GM18858 (cell line): Measurements from ENCODE around the gene ARID1B.
A peak's percentile ranks its signal among the peaks of the same experiment; 100 is the strongest.

Source experiments
- ATAC-seq: cut with Tn5 transposase; IDR thresholded peaks from one replicate; pipeline ENCODE4 v1.9.1; 2021; ENCODE audit not compliant: unreplicated experiment

ARID1B gene

GRCh38 chr6:156875062-156875461 is 97.9 kb downstream of the ARID1B start:
- peak; percentile 59 for ATAC-seq

DNA sequence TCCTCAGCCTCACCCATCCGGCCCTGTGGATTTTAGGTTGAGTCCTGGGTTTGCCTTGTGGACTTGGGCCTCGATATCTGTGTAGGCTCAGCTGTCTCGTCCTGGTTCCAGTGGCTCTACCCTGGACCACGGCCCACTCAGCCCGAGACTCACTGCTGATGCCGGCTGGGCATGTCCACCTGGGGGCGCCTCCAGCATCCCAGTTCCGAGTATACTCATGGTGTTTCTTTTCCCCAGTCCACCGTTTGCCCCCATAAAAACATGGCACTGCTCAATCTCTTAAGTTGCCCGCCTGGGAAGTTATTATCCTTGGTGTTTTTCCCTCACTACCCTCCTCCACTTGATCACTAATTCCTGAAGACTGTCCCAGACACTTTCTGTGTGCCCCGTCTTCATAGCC is 99.1 kb downstream of the ARID1B start:
- no peak for ATAC-seq

- no peak for ATAC-seq
Measured at GRCh38 chr6:156877126-156877863, 100.1 kb downstream of the ARID1B start.

DNA sequence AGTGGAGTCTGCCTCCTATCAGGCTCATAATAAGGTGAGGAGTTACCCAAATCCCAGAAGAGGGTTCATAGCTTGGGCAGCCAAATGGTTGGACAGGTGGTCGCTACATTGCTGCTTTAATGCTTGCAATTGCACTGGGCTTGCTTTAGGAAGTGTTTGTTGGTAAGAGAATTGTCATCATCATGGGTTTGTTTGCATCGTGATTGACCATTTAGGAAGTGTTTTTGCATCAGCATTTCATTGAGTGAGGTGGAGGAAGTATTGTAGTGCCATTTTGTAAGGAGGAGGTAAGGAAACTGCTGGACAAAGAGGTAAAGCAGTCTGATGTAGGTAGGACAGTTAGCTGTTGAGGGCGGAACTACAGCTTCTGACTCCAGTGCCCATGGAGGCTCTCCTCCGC is 101.5 kb downstream of the ARID1B start:
- no peak for ATAC-seq

GRCh38 chr6:156879186-156879585 is 102.0 kb downstream of the ARID1B start:
- ATAC-seq = no peak

- ATAC-seq = no peak
Measured at GRCh38 chr6:156879591-156879990, 102.4 kb downstream of the ARID1B start.

DNA sequence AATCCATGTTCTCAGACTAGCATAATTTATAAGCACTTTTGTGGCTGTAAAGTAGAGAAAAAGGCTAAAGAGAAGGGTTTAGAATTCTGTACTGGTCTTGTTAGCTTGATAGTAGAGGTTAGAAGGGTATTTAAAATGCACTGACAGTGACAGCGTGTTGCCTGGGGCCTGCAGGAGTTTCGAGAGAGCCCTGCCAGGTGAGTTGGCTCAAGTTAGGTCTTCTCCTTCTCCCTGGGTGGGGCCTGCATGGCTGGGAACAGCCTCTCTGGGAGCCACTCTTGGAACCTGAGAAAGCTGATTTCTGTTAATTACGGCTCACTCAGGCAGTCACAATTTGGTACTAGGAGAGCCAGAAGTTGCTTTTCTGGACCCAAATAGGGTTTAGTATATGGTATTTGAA is 103.7 kb downstream of the ARID1B start:
- no peak for ATAC-seq

- ATAC-seq = no peak
Measured at GRCh38 chr6:156881687-156882629, 104.8 kb downstream of the ARID1B start.

GRCh38 chr6:156883497-156884252 is 106.5 kb downstream of the ARID1B start:
- no peak for ATAC-seq

DNA sequence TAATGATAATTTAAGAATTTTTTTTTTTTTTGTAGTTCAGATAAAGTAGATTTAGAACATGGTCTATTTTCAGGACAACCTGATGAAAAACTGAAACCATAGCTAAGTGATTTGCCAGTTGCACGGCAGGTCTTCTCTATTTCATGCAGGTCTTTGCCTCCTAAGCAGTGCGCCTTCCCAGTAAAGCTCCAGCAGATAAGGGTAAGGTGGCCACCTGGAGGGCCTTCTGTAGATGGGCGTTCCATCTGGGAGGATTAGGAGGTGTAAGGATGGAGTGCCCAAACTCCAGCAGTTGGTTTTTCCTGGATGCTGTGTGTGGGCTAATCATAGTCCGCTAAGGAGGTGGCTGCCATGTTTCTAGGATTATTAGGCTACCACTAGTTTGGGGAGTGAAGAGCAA is 107.1 kb downstream of the ARID1B start:
- no peak for ATAC-seq

DNA sequence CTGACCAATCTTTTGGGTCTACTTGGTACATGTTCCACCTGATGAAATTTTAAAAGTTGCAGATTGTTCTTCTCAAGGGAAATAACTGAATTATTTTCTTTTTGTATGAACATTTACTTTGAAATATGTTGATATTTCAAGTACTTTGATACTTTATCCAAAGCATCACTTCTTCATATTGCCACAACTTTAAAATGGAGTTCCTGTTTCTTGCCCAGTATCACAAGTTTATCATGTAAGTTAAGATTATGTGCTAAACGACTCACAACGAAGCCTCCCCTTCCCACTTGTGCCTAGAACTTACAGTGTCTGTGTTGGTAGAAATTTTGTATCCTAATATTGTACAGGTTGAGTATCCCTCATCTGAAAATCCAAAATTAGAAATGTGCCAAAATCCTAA is 108.4 kb downstream of the ARID1B start:
- no peak for ATAC-seq

DNA sequence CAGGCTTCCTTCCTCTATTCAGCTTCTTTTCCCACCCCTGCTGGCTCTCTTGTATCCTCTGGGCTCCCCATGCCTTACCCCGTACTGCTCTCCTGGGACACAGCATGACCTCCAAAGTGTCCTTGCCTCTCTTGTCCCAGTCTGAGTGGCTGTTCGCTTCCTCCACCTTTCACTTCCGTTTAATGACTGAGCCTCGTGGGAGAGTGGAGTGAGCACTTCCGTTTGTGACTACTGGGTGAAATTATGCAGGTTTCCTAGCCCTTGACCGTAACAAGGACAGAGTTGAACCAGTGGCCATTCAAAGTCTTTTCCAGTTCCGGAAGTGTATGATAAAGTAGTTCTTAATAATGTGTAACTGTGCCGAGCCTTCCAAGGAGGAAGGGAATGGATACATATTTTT is 109.2 kb downstream of the ARID1B start:
- peak; percentile 65 for ATAC-seq

- ATAC-seq = no peak
Measured at GRCh38 chr6:156887623-156888269, 110.6 kb downstream of the ARID1B start.

- ATAC-seq = no peak
Measured at GRCh38 chr6:156889469-156889868, 112.3 kb downstream of the ARID1B start.

DNA sequence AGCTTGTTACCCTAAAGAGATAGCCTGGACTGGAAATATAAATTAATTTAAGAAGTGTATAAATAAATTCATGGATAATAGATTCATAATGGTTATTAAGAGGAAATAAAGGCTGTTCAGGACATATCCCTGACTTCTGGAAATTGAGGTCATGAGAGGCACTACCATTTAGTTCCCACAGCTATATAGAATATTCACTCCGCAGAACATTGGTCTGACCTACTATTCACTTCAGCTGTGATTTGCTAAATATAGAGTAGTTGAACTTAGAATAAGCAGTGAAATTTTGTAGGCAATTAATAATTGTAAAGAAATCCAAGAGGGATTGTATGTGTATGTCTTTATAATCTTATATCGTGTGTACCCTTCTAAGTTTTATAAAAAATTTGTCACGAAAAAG is 112.8 kb downstream of the ARID1B start:
- ATAC-seq = no peak

GRCh38 chr6:156890627-156891314 is 113.6 kb downstream of the ARID1B start:
- no peak for ATAC-seq

DNA sequence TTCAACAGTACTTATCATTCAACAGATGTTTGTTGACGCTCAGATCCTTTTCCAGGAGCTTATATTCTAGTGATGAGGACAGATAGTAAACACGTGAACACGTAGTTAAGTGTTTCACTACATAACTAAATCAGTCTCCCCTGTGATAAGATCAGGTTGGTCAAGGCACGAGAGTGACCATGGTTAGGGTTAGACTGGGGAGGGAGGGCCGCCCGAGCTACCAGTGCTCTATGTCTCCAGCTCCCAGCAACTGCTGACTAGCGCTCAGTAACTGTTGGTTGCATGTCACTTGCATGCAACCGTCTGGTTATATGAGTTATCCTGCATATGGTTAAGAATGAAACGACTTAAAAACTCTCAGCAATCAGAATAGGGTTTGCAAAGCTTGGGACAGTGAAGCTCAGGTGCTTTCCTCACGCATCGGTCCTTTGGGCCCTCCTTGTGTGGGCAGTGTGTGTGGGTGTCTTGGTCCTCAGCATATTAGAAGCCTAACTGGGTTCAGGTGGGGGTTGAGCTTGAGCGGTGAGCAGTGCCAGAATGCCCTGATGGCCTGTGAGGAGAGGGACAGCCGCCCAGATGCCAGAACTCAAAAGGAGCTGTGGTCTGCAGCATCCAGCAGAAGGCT is 120.8 kb downstream of the ARID1B start:
- no peak for ATAC-seq

DNA sequence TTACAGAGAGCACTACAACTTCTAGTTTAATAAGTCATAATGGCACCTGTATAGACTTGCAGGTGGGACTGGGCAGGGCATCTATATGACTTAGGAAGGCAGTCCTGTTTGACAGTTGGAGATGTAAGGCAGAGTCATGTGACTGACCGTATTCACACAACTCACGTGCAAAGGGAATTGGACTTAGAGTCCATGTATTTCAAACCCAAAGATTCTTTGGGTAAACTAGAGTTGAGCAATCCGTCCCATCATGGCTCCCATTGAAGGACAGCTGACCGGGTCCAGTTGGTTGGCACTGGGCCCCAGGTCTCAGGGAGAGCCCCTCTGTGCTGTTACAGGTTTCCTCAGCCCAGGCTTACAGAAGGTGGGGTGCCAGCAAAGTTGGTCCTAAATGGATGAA is 121.9 kb downstream of the ARID1B start:
- ATAC-seq = no peak

DNA sequence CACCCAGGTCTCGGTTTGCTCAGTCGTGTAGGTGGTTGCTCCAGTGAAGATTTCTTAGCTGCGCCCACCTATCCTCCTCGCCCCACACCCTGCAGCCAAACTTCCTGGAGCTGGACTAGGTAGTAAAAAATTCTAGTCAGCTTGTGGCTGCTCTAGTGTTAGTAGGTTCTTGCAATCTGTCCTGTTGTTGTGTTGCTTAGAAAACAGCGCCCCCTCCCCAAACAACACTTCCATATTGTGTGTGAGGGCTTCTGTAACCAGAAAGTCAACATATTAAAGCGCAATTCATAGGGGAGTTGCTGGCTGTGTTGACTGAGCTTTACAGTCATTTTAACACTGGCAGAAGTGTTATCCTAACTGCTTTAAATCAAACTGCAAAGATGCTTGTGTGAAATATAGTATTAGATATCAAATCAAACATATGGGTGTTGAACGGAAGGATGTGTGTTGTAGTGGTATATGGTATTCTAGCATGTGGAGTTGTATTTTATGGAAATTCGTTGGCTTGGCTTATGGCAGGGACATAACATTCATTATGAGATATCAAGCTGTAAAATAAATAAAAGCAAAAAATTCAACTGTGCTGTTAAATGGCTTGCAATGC is 122.5 kb downstream of the ARID1B start:
- ATAC-seq = no peak
